H1 (cell line): Measurements from ENCODE around the gene RREB1. TPM values are rescaled to one million over a fixed set of nuclear protein-coding genes. Genes with fewer than 3 reads are reported as not detected.

Source experiments
- CTCF ChIA-PET: fragments of 300-600 bp; sonication (Branson Sonifier 250); formaldehyde crosslinking; loops from one replicate; lab custom pipeline; 2021; ENCODE audit not compliant: partially characterized antibody; lab: Charles Lee
- POLR2A ChIA-PET: fragments of 300-600 bp; sonication (Branson Sonifier 250); formaldehyde crosslinking; loops from one replicate; lab custom pipeline; 2021; ENCODE audit warnings: inconsistent platforms; ENCODE audit not compliant: partially characterized antibody; lab: Charles Lee
- DNase-seq, 2 experiments: peaks; one replicate each; pipeline versions ENCODE4 v3.0.0 to v3.0.0-alpha.2; 2010 to 2022; ENCODE audit warnings: low spot score in 2 of 2, low read depth in 1 of 2, mixed read lengths in 1 of 2
- FAIRE-seq: peaks from 2 replicates; lab custom pipeline; 2011; peaks lifted over from hg19 to GRCh38; lab: Jason Lieb, UNC
- H2AFZ ChIP-seq: 2 replicates; pipeline ENCODE4 v1.8.1; 2012; ENCODE audit warnings: low read length, inconsistent platforms
- H2AK5ac ChIP-seq: 2 replicates; pipeline ENCODE4 v1.6.1; 2013; ENCODE audit warnings: low read depth, low read length
- H2BK120ac ChIP-seq: replicated peaks from 2 replicates; pipeline ENCODE3; 2013; ENCODE audit warnings: low read depth, low read length, inconsistent platforms
- H2BK12ac ChIP-seq: 2 replicates; pipeline ENCODE4 v1.6.1; 2013; ENCODE audit warnings: low read depth, low read length
- H2BK15ac ChIP-seq: 2 replicates; pipeline ENCODE4 v1.6.1; 2013; ENCODE audit warnings: low read length
- H2BK20ac ChIP-seq: 2 replicates; pipeline ENCODE4 v1.6.1; 2013; ENCODE audit warnings: low read length
- H2BK5ac ChIP-seq: 2 replicates; pipeline ENCODE4 v1.6.1; 2013; ENCODE audit warnings: low read depth, low read length
- H3K14ac ChIP-seq: 2 replicates; pipeline ENCODE4 v1.6.1; 2013; ENCODE audit warnings: inconsistent platforms; ENCODE audit not compliant: insufficient read length
- H3K18ac ChIP-seq: 2 replicates; pipeline ENCODE4 v1.6.1; 2013; ENCODE audit warnings: low read length; ENCODE audit errors: extremely low read depth
- H3K23ac ChIP-seq: 2 replicates; pipeline ENCODE4 v1.6.1; 2013; ENCODE audit warnings: inconsistent platforms; ENCODE audit not compliant: insufficient read length
- H3K23me2 ChIP-seq: 2 replicates; pipeline ENCODE4 v1.6.1; 2013; ENCODE audit warnings: low read depth, low read length
- H3K27ac ChIP-seq: 2 replicates; pipeline ENCODE4 v1.6.1; 2011; ENCODE audit warnings: low read depth, low read length, inconsistent platforms
- H3K27me3 ChIP-seq, 4 experiments: replicated peaks in 1 of 4; 1 replicate in 1 of 4; 2 replicates in 3 of 4; pipeline versions ENCODE4 v1.6.1 to v1.8.1; 2011 to 2013; ENCODE audit warnings: low read length in 3 of 4, mild to moderate bottlenecking in 3 of 4, inconsistent platforms in 2 of 4, mixed read lengths in 2 of 4, moderate library complexity in 1 of 4; ENCODE audit not compliant: control insufficient read depth in 3 of 4, insufficient read depth in 3 of 4; ENCODE audit errors: extremely low read depth in 1 of 4
- H3K36me3 ChIP-seq, 4 experiments: 2 replicates each; pipeline versions ENCODE4 v1.6.1 to v1.8.1; 2011 to 2013; ENCODE audit warnings: mild to moderate bottlenecking in 4 of 4, low read length in 3 of 4, moderate library complexity in 2 of 4, control low read depth in 1 of 4, inconsistent platforms in 1 of 4; ENCODE audit not compliant: insufficient read depth in 4 of 4, control insufficient read depth in 2 of 4
- H3K4ac ChIP-seq: replicated peaks from 2 replicates; pipeline ENCODE3; 2013; ENCODE audit warnings: low read length, low read depth, mixed read lengths, inconsistent platforms; ENCODE audit not compliant: insufficient read length
- H3K4me1 ChIP-seq, 4 experiments: replicated peaks in 1 of 4; 1 replicate in 1 of 4; 2 replicates in 3 of 4; pipeline versions ENCODE4 v1.6.1 to v1.8.1; 2011 to 2013; ENCODE audit warnings: low read length in 3 of 4, inconsistent platforms in 2 of 4, mixed read lengths in 1 of 4; ENCODE audit not compliant: insufficient read depth in 4 of 4, control insufficient read depth in 3 of 4
- H3K4me2 ChIP-seq, 2 experiments: 2 replicates each; pipeline versions ENCODE4 v1.6.1 to v1.8.1; 2011 to 2013; ENCODE audit warnings: low read depth in 2 of 2, low read length in 2 of 2, control low read depth in 1 of 2, inconsistent platforms in 1 of 2, mild to moderate bottlenecking in 1 of 2; ENCODE audit not compliant: insufficient read depth in 1 of 2
- H3K4me3 ChIP-seq, 4 experiments: fragments of 200-600, 300-600 bp in 1 of 4; sonication (generic), shearing (Covaris generic), sonication (Bioruptor Twin) in 1 of 4; 2 replicates each; pipeline versions ENCODE4 v1.5.1 to v1.8.1; 2011 to 2016; ENCODE audit warnings: low read length in 4 of 4, low read depth in 3 of 4, control low read depth in 2 of 4, inconsistent platforms in 2 of 4, mild to moderate bottlenecking in 2 of 4, mixed read lengths in 1 of 4, moderate library complexity in 1 of 4; ENCODE audit not compliant: insufficient read depth in 2 of 4; ENCODE audit errors: extremely low read depth in 1 of 4
- H3K56ac ChIP-seq: replicated peaks from 2 replicates; pipeline ENCODE3; 2013; ENCODE audit warnings: low read depth, mild to moderate bottlenecking, mixed read lengths, low read length, inconsistent platforms; ENCODE audit not compliant: insufficient read length
- H3K79me1 ChIP-seq: 2 replicates; pipeline ENCODE4 v1.6.1; 2013; ENCODE audit warnings: low read depth, low read length, control low read depth
- H3K79me2 ChIP-seq, 2 experiments: 2 replicates each; pipeline versions ENCODE4 v1.6.1 to v1.8.1; 2012 to 2013; ENCODE audit warnings: low read length in 2 of 2, mild to moderate bottlenecking in 2 of 2, inconsistent platforms in 1 of 2; ENCODE audit not compliant: insufficient read depth in 2 of 2, control insufficient read depth in 1 of 2
- H3K9ac ChIP-seq, 4 experiments: replicated peaks in 1 of 4; 1 replicate in 1 of 4; 2 replicates in 3 of 4; pipeline versions ENCODE4 v1.6.1 to v1.8.1; 2011 to 2013; ENCODE audit warnings: low read depth in 3 of 4, low read length in 3 of 4, control low read depth in 2 of 4, mild to moderate bottlenecking in 2 of 4, moderate library complexity in 2 of 4, inconsistent platforms in 1 of 4; ENCODE audit errors: extremely low read depth in 1 of 4
- H3K9me3 ChIP-seq, 2 experiments: 2 replicates each; pipeline versions ENCODE4 v1.6.1 to v1.8.1; 2012 to 2013; ENCODE audit warnings: mild to moderate bottlenecking in 2 of 2, moderate library complexity in 2 of 2, control low read depth in 1 of 2, inconsistent platforms in 1 of 2, low read depth in 1 of 2, low read length in 1 of 2, mixed read lengths in 1 of 2; ENCODE audit not compliant: insufficient read depth in 2 of 2
- H4K20me1 ChIP-seq, 2 experiments: replicated peaks in 1 of 2; 2 replicates each; pipeline versions ENCODE3 to v1.8.1; 2011 to 2013; ENCODE audit warnings: inconsistent platforms in 2 of 2, low read length in 2 of 2, mild to moderate bottlenecking in 1 of 2; ENCODE audit not compliant: insufficient read depth in 2 of 2, control insufficient read depth in 1 of 2
- H4K5ac ChIP-seq: 2 replicates; pipeline ENCODE4 v1.6.1; 2013; ENCODE audit warnings: low read length, low read depth, mixed read lengths, inconsistent platforms; ENCODE audit not compliant: insufficient read length
- H4K8ac ChIP-seq: 2 replicates; pipeline ENCODE4 v1.8.0; 2013; ENCODE audit warnings: mild to moderate bottlenecking, moderate library complexity, low read length, inconsistent platforms; ENCODE audit not compliant: insufficient read depth; ENCODE audit errors: extremely low read depth
- H4K91ac ChIP-seq: replicated peaks from 2 replicates; pipeline ENCODE3; 2013; ENCODE audit warnings: low read length, mixed read lengths, inconsistent platforms; ENCODE audit not compliant: insufficient read length
- NANOG ChIP-seq: IDR thresholded peaks from 2 replicates; pipeline ENCODE4 v1.6.1; 2011; ENCODE audit warnings: low read length, low read depth, mild to moderate bottlenecking, inconsistent platforms; ENCODE audit not compliant: insufficient read depth, poor library complexity, severe bottlenecking
- RFX5 ChIP-seq: IDR thresholded peaks from 2 replicates; pipeline ENCODE4 v1.6.1; 2011; ENCODE audit warnings: low read depth, low read length, improper control_type of control experiment, borderline replicate concordance
- WGBS, 2 experiments: shearing (Covaris generic) in 1 of 2; methylation state at CpG; one replicate each; pipeline versions ENCODE4 v1.1.6 to v1.1.7; 2013 to 2015; ENCODE audit warnings: low lambda C conversion rate in 2 of 2, mixed read lengths in 2 of 2, inconsistent platforms in 1 of 2, low coverage in 1 of 2, missing lambda C conversion rate in 1 of 2; ENCODE audit not compliant: insufficient replicate concordance in 2 of 2, insufficient coverage in 1 of 2, insufficient read length in 1 of 2; ENCODE audit errors: extremely low coverage in 1 of 2, missing lambda C conversion rate in 1 of 2; 5-methylcytosine and 5-hydroxymethylcytosine counted together
- polyA plus RNA-seq, 7 experiments: library from polyadenylated mRNA; depleted of rRNA in 3 of 7; stranded (reverse) in 5 of 7; unstranded in 2 of 7; fragments of >200 nt in 5 of 7; fragments of 200-250 nt in 2 of 7; gene quantifications; 1 replicate in 5 of 7; 2 replicates in 1 of 7; 4 replicates in 1 of 7; pipeline versions ENCODE4 v1.2.1 to v1.2.3, GENCODE V29; 2011 to 2013; ENCODE audit warnings: missing spikeins in 2 of 7, mixed read lengths in 2 of 7
- total RNA-seq: library from RNA; stranded (reverse); fragmentation: NEBNext Ultra II Directional; extraction: Animal tissue kit (Norgen Biotek cat#: 25700); gene quantifications from 2 replicates; pipeline ENCODE4 v1.2.1, GENCODE V29; 2021

RREB1 gene
- total and polyA plus RNA-seq, 2 of the 8 experiments (the other 6 are each of a cell fraction or from before 2014, with no cell fraction given), result 3.9 to 34.7 TPM

DNA sequence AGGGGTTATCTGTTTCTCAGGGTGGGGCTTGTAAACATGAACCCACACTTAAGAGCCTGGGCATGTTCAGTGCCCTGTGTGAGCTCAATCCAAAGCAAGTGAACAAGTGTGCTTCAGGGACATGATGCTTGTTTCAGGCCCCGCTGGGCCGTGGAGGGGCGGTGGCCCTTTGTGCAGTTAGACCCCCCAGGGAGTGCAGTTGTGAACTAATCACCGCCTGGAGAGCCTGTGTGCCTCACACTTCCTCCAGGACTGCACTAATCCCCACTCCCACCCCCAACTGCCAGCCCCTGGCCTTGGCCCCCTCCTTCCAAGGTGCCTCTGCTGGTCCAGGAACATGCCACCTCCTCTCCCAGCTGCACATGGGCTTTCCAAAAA lies 58.1 kb downstream of the RREB1 start:
- H3K36me3 ChIP-seq, result no peaks in the 10 kb centered on the region
- no peak overlapping the region for H2BK120ac ChIP-seq
- no peak overlapping the region for H3K23ac ChIP-seq
- H3K9me3 ChIP-seq, result no peaks in the 10 kb centered on the region
- CTCF ChIA-PET, result interaction anchor here (0.6 to 2.5 kb wide), 6 partner anchors 9 to 73 kb away, joined by 3 to 9 read pairs (median 4); no protein-coding TSS in a partner anchor
- no peak overlapping the region for H2BK15ac ChIP-seq
- no peak overlapping the region for H3K18ac ChIP-seq
- DNase-seq (no peak), FAIRE-seq (no peak)
- peak overlapping the region; percentile 75; the same call in 1 of the 2 replicates for H2BK12ac ChIP-seq
- peak overlapping the region; percentile 10 to 39; a peak in 3 of 4 replicates for H3K4me2 ChIP-seq
- no peak overlapping the region for H3K27ac ChIP-seq
- peaks cover 14% of the 10 kb centered on the region for H3K79me1 ChIP-seq
- peaks cover 4 to 5% of the 10 kb centered on the region in 2 experiments for H4K20me1 ChIP-seq
- H3K9ac ChIP-seq, result no peak overlapping the region
- no peak overlapping the region for H3K14ac ChIP-seq
- TF ChIP-seq RFX5, result no peak
- peak; percentile 39 for TF ChIP-seq NANOG
- no peak overlapping the region for H4K91ac ChIP-seq
- no peak overlapping the region for H2AK5ac ChIP-seq
- no peaks in the 10 kb centered on the region; the same call in 1 of the 2 replicates for H3K23me2 ChIP-seq
- no peak overlapping the region for H4K5ac ChIP-seq
- no peak overlapping the region for H3K4me3 ChIP-seq
- peaks cover 0 to 72% of the 10 kb centered on the region in 2 experiments; a peak in 3 of 4 replicates for H3K79me2 ChIP-seq
- H3K27me3 ChIP-seq, result no peaks in the 10 kb centered on the region
- no peak overlapping the region for H4K8ac ChIP-seq
- H3K56ac ChIP-seq, result no peak overlapping the region
- POLR2A ChIA-PET, result interaction anchor here (0.9 to 1.4 kb wide), 3 partner anchors 10 to 16 kb away, joined by 3 to 5 read pairs (median 3); no protein-coding TSS in a partner anchor
- H2BK5ac ChIP-seq, result no peak overlapping the region
- H2BK20ac ChIP-seq, result no peak overlapping the region; the same call in 1 of the 2 replicates
- H3K4me1 ChIP-seq, result peaks cover 0 to 26% (median 24%) of the 10 kb centered on the region in 4 experiments; a peak in 6 of 7 replicates
- H2AFZ ChIP-seq, result no peak overlapping the region
- H3K4ac ChIP-seq, result no peak overlapping the region
- 51% methylated on average over 4 of the region's 4 CpGs; no CpG with 5 or more reads in 1 of the 2 experiments for WGBS, 2 experiments
